GM18951 (cell line): ENCODE measurements around the gene SNTG2.

Experiments used
- POLR2A ChIP-seq: IDR thresholded peaks from 4 replicates; pipeline ENCODE4 v1.6.1; 2011; ENCODE audit warnings: mild to moderate bottlenecking; ENCODE audit not compliant: insufficient read length, insufficient read depth; ENCODE audit errors: extremely low read depth
- in situ Hi-C: fragments of 300-500 bp; cut with MboI; formaldehyde crosslinking; loops from one replicate; pipeline ENCODE4 v1.12.0; 2022; ENCODE audit warnings: low sequenced_read_pairs, mixed read lengths, inconsistent platforms; ENCODE audit not compliant: unreplicated experiment

SNTG2 gene

DNA sequence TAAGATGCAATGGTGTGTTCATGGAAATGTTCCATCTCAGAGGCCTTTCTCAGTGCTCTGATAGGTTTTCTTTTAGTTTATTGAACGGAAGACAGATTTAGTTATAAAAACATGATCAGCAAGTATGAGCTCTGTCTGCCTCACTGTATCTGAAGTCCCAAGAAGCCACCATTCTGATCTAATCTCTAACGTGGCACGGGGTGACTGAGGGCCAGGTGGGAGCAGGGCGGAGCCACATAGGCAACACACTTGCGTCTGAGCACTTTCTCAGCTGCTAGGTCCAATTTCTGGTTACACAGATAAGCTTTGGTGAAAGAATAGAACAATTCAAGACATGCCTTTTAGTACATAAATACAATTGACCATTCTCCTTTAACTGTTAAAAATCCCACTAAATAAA is 60.4 kb downstream of the SNTG2 start:
- in situ Hi-C loops: no loop called here
- TF ChIP-seq POLR2A: no peak

- in situ Hi-C loops: no loop called here
- TF ChIP-seq POLR2A: no peak
Observed at GRCh38 chr2:1011985-1012384, 61.3 kb downstream of the SNTG2 start.

- no peak for TF ChIP-seq POLR2A
- in situ Hi-C loops: no loop called here
Observed at GRCh38 chr2:1014802-1015201, 64.2 kb downstream of the SNTG2 start.

- in situ Hi-C loops: no loop called here
Observed at GRCh38 chr2:1016500-1016899, 65.9 kb downstream of the SNTG2 start.

GRCh38 chr2:1017827-1018226 is 67.2 kb downstream of the SNTG2 start:
- no peak for TF ChIP-seq POLR2A
- in situ Hi-C loops: no loop called here

More at GRCh38 chr2:1016500-1016899, 65.9 kb downstream of the SNTG2 start:
- no peak for TF ChIP-seq POLR2A

DNA sequence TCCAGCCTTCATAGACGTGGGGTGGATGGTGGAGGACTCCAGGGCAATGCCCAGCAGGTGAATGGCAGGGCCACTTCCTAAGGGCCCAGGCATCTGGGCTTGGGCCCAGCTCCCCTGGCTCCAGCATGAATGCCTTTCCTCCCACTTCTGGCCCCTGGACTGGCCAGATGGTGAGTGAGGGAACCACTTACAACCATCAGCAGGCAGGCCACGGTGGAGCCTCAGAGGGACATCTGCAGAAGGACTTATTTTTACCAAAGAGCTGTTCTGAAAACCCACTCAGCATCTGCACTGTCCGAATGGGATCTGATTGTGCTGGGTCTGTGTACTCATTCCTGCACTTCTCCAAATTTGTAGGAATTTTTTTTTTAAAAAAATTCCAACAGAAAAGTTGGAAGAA is 69.6 kb downstream of the SNTG2 start:
- in situ Hi-C loops: no loop called here
- no peak for TF ChIP-seq POLR2A

DNA sequence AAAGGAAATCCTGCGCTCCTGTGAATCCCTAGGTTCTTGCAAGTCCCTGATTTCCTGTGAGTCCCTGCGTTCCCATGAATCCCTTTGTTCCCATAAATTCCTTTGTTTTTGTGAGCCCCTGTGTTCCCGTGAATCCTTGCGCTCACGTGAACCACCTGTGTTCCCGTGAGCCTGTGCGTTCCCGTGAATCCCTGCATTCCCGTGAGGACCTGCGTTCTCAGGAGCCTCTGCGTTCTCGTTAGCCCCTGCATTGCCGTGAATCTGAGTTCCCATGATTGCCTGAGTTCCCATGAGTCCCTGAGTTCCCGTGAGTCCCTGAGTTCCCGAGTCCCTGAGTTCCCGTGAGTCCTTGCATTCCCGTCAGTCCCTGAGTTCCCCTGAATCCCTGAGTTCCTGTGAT is 71.5 kb downstream of the SNTG2 start:
- no peak for TF ChIP-seq POLR2A
- in situ Hi-C loops: no loop called here

- TF ChIP-seq POLR2A: no peak
- in situ Hi-C loops: no loop called here
Observed at GRCh38 chr2:1024981-1025380, 74.3 kb downstream of the SNTG2 start.

DNA sequence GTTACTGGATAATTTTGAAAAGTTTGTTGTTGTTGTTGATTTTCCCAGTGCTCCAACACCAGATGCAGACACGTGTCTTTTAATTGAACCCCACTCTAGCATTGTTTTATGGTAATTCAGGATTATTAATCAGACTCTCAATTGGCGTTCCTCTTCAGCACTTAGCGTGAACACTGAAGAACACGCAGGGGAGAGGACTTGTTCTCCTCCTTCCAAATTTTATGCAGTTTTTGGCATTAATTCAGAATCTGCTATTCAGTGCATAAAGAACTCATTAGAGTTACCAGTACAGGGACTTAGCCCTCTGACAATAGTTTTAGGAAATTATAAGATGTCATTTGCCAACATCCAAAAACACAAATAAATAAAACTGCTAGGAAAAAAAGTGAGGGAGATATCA is 75.5 kb downstream of the SNTG2 start:
- TF ChIP-seq POLR2A: no peak
- in situ Hi-C loops: no loop called here

DNA sequence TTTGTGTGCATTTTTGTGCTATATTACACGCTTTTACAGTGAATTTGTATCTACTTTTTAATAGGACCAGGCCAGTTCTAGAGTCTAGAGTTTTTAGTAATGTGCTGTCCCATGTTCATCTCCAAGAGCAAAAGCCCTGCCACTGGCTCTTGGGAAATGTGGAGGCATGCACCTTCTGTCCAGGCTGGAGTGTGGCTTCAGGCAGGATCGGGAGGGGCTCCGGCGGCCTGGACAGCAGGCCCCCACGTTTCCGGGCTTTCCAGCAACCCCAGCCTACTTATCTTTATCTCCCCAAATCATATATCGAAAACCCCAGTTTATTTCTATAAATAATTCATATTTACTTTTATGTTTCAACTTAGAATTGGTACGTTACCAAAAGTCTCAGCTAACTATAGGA is 78.2 kb downstream of the SNTG2 start:
- no peak for TF ChIP-seq POLR2A
- in situ Hi-C loops: no loop called here

DNA sequence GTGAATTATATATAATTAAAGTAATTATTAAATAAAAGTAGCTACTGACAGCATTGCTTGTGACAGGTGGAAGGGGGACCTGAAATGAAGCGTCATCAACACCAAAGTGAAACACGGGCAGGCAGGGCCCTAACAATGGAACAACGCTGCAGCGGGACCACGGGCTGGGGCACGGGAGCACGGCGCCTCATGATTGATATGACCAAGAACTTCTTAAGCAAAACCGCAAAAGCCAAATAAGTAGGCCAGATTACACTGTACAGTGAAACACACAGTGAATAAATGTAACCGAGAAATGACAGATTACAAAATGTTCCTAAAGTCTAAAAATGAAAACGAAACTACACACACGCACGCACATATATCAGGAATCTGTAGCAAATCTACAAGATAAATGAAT is 81.4 kb downstream of the SNTG2 start:
- in situ Hi-C loops: no loop called here
- TF ChIP-seq POLR2A: no peak

DNA sequence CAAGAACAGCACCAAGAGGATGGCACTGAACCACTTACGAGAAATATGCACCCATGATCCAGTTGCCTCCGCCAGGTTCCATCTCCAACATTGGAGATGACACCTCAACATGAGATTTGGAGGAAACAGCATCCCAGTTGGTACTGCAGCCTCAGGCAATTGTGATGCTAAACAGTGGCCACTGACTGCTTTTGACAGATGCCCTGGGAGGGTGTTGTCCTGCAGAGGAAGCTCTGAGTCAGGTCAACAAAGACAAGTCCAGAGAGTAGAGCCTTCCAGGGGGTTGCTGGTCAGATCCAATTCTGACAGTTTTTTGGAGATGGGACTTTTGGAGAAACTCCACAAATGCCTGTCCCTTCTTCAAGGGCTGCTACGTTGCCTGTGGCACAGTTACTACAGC is 82.4 kb downstream of the SNTG2 start:
- no peak for TF ChIP-seq POLR2A
- in situ Hi-C loops: no loop called here

DNA sequence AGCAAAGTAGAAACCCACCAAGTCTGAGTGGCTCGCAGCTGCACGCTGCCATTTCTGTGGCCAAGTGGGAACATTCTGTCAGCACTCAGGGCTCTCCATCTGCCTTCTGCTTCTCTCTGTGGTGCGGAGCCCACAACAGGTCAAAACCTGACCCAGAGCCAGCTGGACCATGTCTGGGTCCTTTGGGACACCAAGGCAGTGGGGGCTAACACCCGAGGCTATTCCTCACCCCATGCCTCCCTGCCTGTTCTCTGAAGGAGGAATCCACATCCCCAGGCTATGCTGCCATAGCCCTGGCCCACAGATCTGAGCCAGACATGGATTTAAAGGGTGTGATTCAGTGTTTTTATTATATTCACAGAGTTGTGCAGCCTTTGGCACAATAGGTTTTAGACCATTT is 86.4 kb downstream of the SNTG2 start:
- TF ChIP-seq POLR2A: no peak
- in situ Hi-C loops: no loop called here

DNA sequence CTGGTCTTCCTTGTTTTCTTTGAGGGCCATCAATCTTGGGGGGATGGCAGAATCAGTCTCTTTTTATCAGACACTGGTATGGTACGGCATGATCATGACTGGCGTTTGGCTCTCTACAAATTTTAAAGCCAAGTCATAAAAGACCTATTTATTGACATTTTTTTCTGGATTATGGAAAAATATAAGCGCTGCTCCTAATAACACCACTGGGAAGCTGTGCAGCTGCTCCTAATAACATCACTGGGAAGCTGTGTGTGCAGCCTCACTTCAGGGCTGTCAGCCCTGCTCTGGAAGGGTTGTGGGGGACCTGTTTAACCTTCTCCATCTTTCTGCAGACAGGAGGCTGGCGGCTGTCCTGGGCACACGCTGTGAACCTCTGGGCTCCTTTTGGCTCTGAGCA is 88.9 kb downstream of the SNTG2 start:
- TF ChIP-seq POLR2A: no peak
- in situ Hi-C loops: no loop called here
